Immature natural killer cell (primary cell): ENCODE measurements around the gene SEC16B. TPM values are rescaled to one million over a fixed set of nuclear protein-coding genes. Genes with fewer than 3 reads are reported as not detected.

Experiments used
- DNase-seq, 3 donors: peaks; one replicate each; pipeline ENCODE4 v3.0.0; 2022; ENCODE audit warnings: mixed read lengths in 1 of 3
- H3K27ac Mint-ChIP-seq, 6 donors: one replicate each; pipeline ENCODE4 v1.8.0; 2020; ENCODE audit warnings: mixed read lengths in 6 of 6, mild to moderate bottlenecking in 5 of 6, inconsistent platforms in 4 of 6, moderate library complexity in 3 of 6
- H3K27me3 Mint-ChIP-seq, 3 donors: one replicate each; pipeline ENCODE4 v1.8.0; 2020 to 2021; ENCODE audit warnings: low read depth in 3 of 3, mild to moderate bottlenecking in 3 of 3, mixed read lengths in 3 of 3, moderate library complexity in 3 of 3, inconsistent platforms in 1 of 3
- H3K36me3 Mint-ChIP-seq, 3 donors: one replicate each; pipeline ENCODE4 v1.8.0; 2020; ENCODE audit warnings: mixed read lengths in 3 of 3, inconsistent platforms in 2 of 3, mild to moderate bottlenecking in 2 of 3
- H3K4me1 Mint-ChIP-seq, 2 donors: one replicate each; pipeline ENCODE4 v1.8.0; 2020; ENCODE audit warnings: inconsistent platforms in 2 of 2, mild to moderate bottlenecking in 2 of 2, mixed read lengths in 2 of 2, moderate library complexity in 1 of 2
- H3K4me3 Mint-ChIP-seq, 5 donors: one replicate each; pipeline ENCODE4 v1.8.0; 2020; ENCODE audit warnings: mild to moderate bottlenecking in 5 of 5, mixed read lengths in 5 of 5, inconsistent platforms in 3 of 5, moderate library complexity in 3 of 5
- H3K9me3 Mint-ChIP-seq, 6 donors: one replicate each; pipeline ENCODE4 v1.8.0; 2020; ENCODE audit warnings: mild to moderate bottlenecking in 6 of 6, mixed read lengths in 6 of 6, inconsistent platforms in 4 of 6, moderate library complexity in 3 of 6
- polyA plus RNA-seq, 3 donors: library from polyadenylated mRNA; unstranded; fragments of 300-500 nt; fragmentation: Illumina TruSeq; gene quantifications; one replicate each; pipeline ENCODE4 v1.2.3, GENCODE V29; 2021

The SEC16B gene
- polyA plus RNA-seq, 3 donors from 2014 or later = 0.21 TPM; not detected in 2

GRCh38 chr1:177966199-177966598 lies 3.7 kb downstream of the SEC16B start:
- H3K27ac Mint-ChIP-seq = no peak overlapping the region
- H3K27me3 Mint-ChIP-seq = peaks cover 0 to 2% (median 1%) of the 10 kb centered on the region in 3 donors
- DNase-seq = no peak
- no peaks in the 10 kb centered on the region for H3K36me3 Mint-ChIP-seq
- no peak overlapping the region for H3K4me3 Mint-ChIP-seq
- no peaks in the 10 kb centered on the region for H3K4me1 Mint-ChIP-seq
- H3K9me3 Mint-ChIP-seq = no peaks in the 10 kb centered on the region

- peaks cover 0 to 2% (median 1%) of the 10 kb centered on the region in 3 donors for H3K27me3 Mint-ChIP-seq
- H3K9me3 Mint-ChIP-seq = peaks cover 0 to 2% (median 0%) of the 10 kb centered on the region in 6 donors
- H3K4me3 Mint-ChIP-seq = no peak overlapping the region
- H3K27ac Mint-ChIP-seq = no peak overlapping the region
- H3K36me3 Mint-ChIP-seq = no peaks in the 10 kb centered on the region
- no peaks in the 10 kb centered on the region for H3K4me1 Mint-ChIP-seq
- no peak for DNase-seq
Observed at GRCh38 chr1:177965293-177965692, 4.6 kb downstream of the SEC16B start.

- no peak overlapping the region for H3K4me3 Mint-ChIP-seq
- H3K27ac Mint-ChIP-seq = no peak overlapping the region
Observed at GRCh38 chr1:177964336-177964735, 5.5 kb downstream of the SEC16B start.

GRCh38 chr1:177960939-177961622 lies 8.8 kb downstream of the SEC16B start:
- Mint-ChIP-seq H3K27ac (no peak overlapping the region), H3K27me3 (peaks cover 0 to 1% (median 0%) of the 10 kb centered on the region in 3 donors), H3K9me3 (peaks cover 0 to 3% (median 0%) of the 10 kb centered on the region in 6 donors), H3K36me3 (no peaks in the 10 kb centered on the region), H3K4me3 (no peak overlapping the region), H3K4me1 (no peaks in the 10 kb centered on the region)
- DNase-seq = no peak

More at GRCh38 chr1:177964336-177964735, 5.5 kb downstream of the SEC16B start:
- peaks cover 0 to 1% (median 0%) of the 10 kb centered on the region in 3 donors for H3K27me3 Mint-ChIP-seq
- no peaks in the 10 kb centered on the region for H3K4me1 Mint-ChIP-seq
- no peak for DNase-seq
- no peaks in the 10 kb centered on the region for H3K36me3 Mint-ChIP-seq
- H3K9me3 Mint-ChIP-seq = peaks cover 0 to 3% (median 0%) of the 10 kb centered on the region in 6 donors

- Mint-ChIP-seq H3K9me3 (peaks cover 0 to 3% (median 0%) of the 10 kb centered on the region in 6 donors), H3K4me1 (no peaks in the 10 kb centered on the region), H3K4me3 (no peak overlapping the region), H3K27ac (no peak overlapping the region), H3K36me3 (no peaks in the 10 kb centered on the region), H3K27me3 (peaks cover 0 to 1% (median 0%) of the 10 kb centered on the region in 3 donors)
- DNase-seq = no peak
Observed at GRCh38 chr1:177959811-177960515, 9.9 kb downstream of the SEC16B start.

GRCh38 chr1:177958092-177958491 lies 11.8 kb downstream of the SEC16B start:
- no peak for DNase-seq
- Mint-ChIP-seq H3K9me3 (peaks cover 0 to 5% (median under 1%) of the 10 kb centered on the region in 6 donors), H3K27ac (no peak overlapping the region), H3K36me3 (no peaks in the 10 kb centered on the region), H3K27me3 (peaks cover 0 to 4% (median 0%) of the 10 kb centered on the region in 3 donors), H3K4me1 (no peaks in the 10 kb centered on the region), H3K4me3 (no peak overlapping the region)

GRCh38 chr1:177954076-177954475 lies 15.8 kb downstream of the SEC16B start:
- Mint-ChIP-seq H3K9me3 (peaks cover 0 to 4% (median 2%) of the 10 kb centered on the region in 6 donors), H3K4me1 (no peaks in the 10 kb centered on the region), H3K27ac (no peak overlapping the region), H3K36me3 (no peaks in the 10 kb centered on the region), H3K27me3 (peaks cover 0 to 4% (median 0%) of the 10 kb centered on the region in 3 donors), H3K4me3 (no peak overlapping the region)
- DNase-seq = no peak

- Mint-ChIP-seq H3K36me3 (no peaks in the 10 kb centered on the region), H3K4me3 (no peak overlapping the region), H3K9me3 (peaks cover 0 to 4% (median 2%) of the 10 kb centered on the region in 6 donors), H3K27ac (no peak overlapping the region), H3K4me1 (no peaks in the 10 kb centered on the region), H3K27me3 (peaks cover 0 to 4% (median 0%) of the 10 kb centered on the region in 3 donors)
- no peak for DNase-seq
Observed at GRCh38 chr1:177953549-177953948, 16.3 kb downstream of the SEC16B start.

GRCh38 chr1:177952691-177953090 lies 17.2 kb downstream of the SEC16B start:
- peaks cover 0 to 4% (median 2%) of the 10 kb centered on the region in 6 donors for H3K9me3 Mint-ChIP-seq
- no peaks in the 10 kb centered on the region for H3K4me1 Mint-ChIP-seq
- no peaks in the 10 kb centered on the region for H3K36me3 Mint-ChIP-seq
- H3K4me3 Mint-ChIP-seq = no peak overlapping the region
- H3K27me3 Mint-ChIP-seq = peaks cover 0 to 4% (median 0%) of the 10 kb centered on the region in 3 donors
- no peak overlapping the region for H3K27ac Mint-ChIP-seq
- no peak for DNase-seq

GRCh38 chr1:177952249-177952648 lies 17.6 kb downstream of the SEC16B start:
- Mint-ChIP-seq H3K27ac (no peak overlapping the region), H3K27me3 (peaks cover 0 to 4% (median 0%) of the 10 kb centered on the region in 3 donors), H3K9me3 (peaks cover 0 to 4% (median 2%) of the 10 kb centered on the region in 6 donors), H3K4me1 (no peaks in the 10 kb centered on the region), H3K4me3 (no peak overlapping the region), H3K36me3 (no peaks in the 10 kb centered on the region)
- no peak for DNase-seq

GRCh38 chr1:177950506-177950905 lies 19.4 kb downstream of the SEC16B start:
- peaks cover 0 to 4% (median 2%) of the 10 kb centered on the region in 6 donors for H3K9me3 Mint-ChIP-seq
- no peak overlapping the region for H3K4me3 Mint-ChIP-seq
- H3K27ac Mint-ChIP-seq = no peak overlapping the region
- H3K36me3 Mint-ChIP-seq = no peaks in the 10 kb centered on the region
- no peaks in the 10 kb centered on the region for H3K4me1 Mint-ChIP-seq
- H3K27me3 Mint-ChIP-seq = peaks cover 0 to 4% (median 0%) of the 10 kb centered on the region in 3 donors
- DNase-seq = no peak

GRCh38 chr1:177948336-177948972 lies 21.4 kb downstream of the SEC16B start:
- Mint-ChIP-seq H3K4me3 (no peak overlapping the region), H3K36me3 (no peaks in the 10 kb centered on the region), H3K27ac (no peak overlapping the region), H3K9me3 (peaks cover 0 to 2% (median 0%) of the 10 kb centered on the region in 6 donors), H3K27me3 (peaks cover 0 to 1% (median 0%) of the 10 kb centered on the region in 3 donors), H3K4me1 (no peaks in the 10 kb centered on the region)
- DNase-seq = peak in 1 of 3 donors; percentile 7

GRCh38 chr1:177947623-177948022 lies 22.2 kb downstream of the SEC16B start:
- Mint-ChIP-seq H3K4me3 (no peak overlapping the region), H3K27me3 (peaks cover 0 to 1% (median 0%) of the 10 kb centered on the region in 3 donors), H3K36me3 (no peaks in the 10 kb centered on the region), H3K4me1 (no peaks in the 10 kb centered on the region), H3K27ac (no peak overlapping the region), H3K9me3 (peaks cover 0 to 4% (median 0%) of the 10 kb centered on the region in 6 donors)
- DNase-seq = no peak
